RWPE2 (cell line): ENCODE data around the gene LMO3.
A peak's percentile ranks its signal among the peaks of the same experiment; 100 is the strongest.

ENCODE experiments used
- ATAC-seq: fragments of 200-7000 bp; cut with Tn5 transposase; 3 replicates; pipeline ENCODE4 v1.9.1; 2021; ENCODE audit warnings: low read depth
- DNase-seq: peaks from one replicate; pipeline ENCODE4 v3.0.0-alpha.2; 2020; ENCODE audit warnings: low spot score
- H3K27ac ChIP-seq: fragments of 450-650 bp; 2 replicates; pipeline ENCODE4 v1.5.1; 2017; ENCODE audit warnings: mild to moderate bottlenecking; ENCODE audit not compliant: poor library complexity, severe bottlenecking
- H3K27me3 ChIP-seq: fragments of 250-450 bp; sonication (Bioruptor Pico); 2 replicates; pipeline ENCODE4 v1.5.1; 2021; ENCODE audit warnings: mild to moderate bottlenecking, moderate library complexity; ENCODE audit not compliant: insufficient read depth, poor library complexity, severe bottlenecking
- H3K36me3 ChIP-seq: fragments of 250-450 bp; sonication (Bioruptor Pico); 2 replicates; pipeline ENCODE4 v1.5.1; 2020; ENCODE audit warnings: low read depth, mild to moderate bottlenecking, moderate library complexity
- H3K4me1 ChIP-seq: fragments of 250-450 bp; sonication (Bioruptor Pico); 2 replicates; pipeline ENCODE4 v1.5.1; 2021; ENCODE audit warnings: mild to moderate bottlenecking, moderate library complexity; ENCODE audit not compliant: insufficient read depth, poor library complexity, severe bottlenecking
- H3K4me3 ChIP-seq: fragments of 250-450 bp; sonication (Bioruptor Pico); 2 replicates; pipeline ENCODE4 v1.5.1; 2021; ENCODE audit warnings: mild to moderate bottlenecking, moderate library complexity; ENCODE audit not compliant: severe bottlenecking
- H3K9me3 ChIP-seq: fragments of 250-450 bp; sonication (Bioruptor Pico); 2 replicates; pipeline ENCODE4 v1.5.1; 2021; ENCODE audit warnings: mild to moderate bottlenecking, moderate library complexity; ENCODE audit not compliant: severe bottlenecking
- CTCF ChIP-seq: fragments of 450-650 bp; IDR thresholded peaks from one replicate; pipeline ENCODE4 v1.5.1; 2017; ENCODE audit warnings: mild to moderate bottlenecking, moderate library complexity; ENCODE audit not compliant: poor library complexity, severe bottlenecking

The LMO3 gene

GRCh38 chr12:16579041-16579440 lies 26.9 kb downstream of the LMO3 start:
- Histone ChIP-seq H3K27ac (no peak overlapping the region), H3K36me3 (no peaks in the 10 kb centered on the region), H3K4me3 (no peak overlapping the region), H3K4me1 (peaks cover 5% of the 10 kb centered on the region), H3K27me3 (no peaks in the 10 kb centered on the region), H3K9me3 (no peaks in the 10 kb centered on the region)
- no peak for ATAC-seq
- no peak for DNase-seq
- no peak for TF ChIP-seq CTCF

GRCh38 chr12:16573398-16574077 lies 32.4 kb downstream of the LMO3 start:
- no peak for TF ChIP-seq CTCF
- no peak for DNase-seq

DNA sequence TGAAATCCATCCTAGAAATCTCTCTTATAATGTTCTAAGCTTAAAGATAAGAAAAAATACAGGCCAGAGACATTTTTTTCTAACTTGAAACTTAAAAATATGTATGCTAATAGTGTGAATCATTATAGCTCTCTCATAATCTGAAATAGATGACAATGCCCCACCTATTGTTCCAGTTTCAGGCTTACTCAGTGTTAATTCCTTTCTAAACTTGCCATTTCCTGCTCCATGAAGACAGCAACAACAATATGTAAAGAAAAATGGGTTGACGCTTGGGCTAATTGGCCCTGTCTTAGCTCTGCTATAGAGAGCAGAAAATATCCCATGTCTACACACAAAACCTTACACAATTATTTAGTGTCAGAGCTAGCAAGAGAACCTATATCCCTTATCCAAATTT lies 37.1 kb downstream of the LMO3 start:
- H3K4me1 ChIP-seq = no peaks in the 10 kb centered on the region
- no peak for DNase-seq
- peak overlapping the region; percentile 13 for H3K27ac ChIP-seq
- H3K36me3 ChIP-seq = no peaks in the 10 kb centered on the region
- H3K9me3 ChIP-seq = no peaks in the 10 kb centered on the region
- no peak for TF ChIP-seq CTCF
- peak; percentile 69 for ATAC-seq
- H3K4me3 ChIP-seq = no peak overlapping the region
- no peaks in the 10 kb centered on the region for H3K27me3 ChIP-seq

More at GRCh38 chr12:16573398-16574077, 32.4 kb downstream of the LMO3 start:
- no peak for ATAC-seq
- H3K9me3 ChIP-seq = no peaks in the 10 kb centered on the region
- no peaks in the 10 kb centered on the region for H3K27me3 ChIP-seq
- H3K36me3 ChIP-seq = no peaks in the 10 kb centered on the region
- no peaks in the 10 kb centered on the region for H3K4me1 ChIP-seq
- H3K4me3 ChIP-seq = no peak overlapping the region
- H3K27ac ChIP-seq = no peak overlapping the region

DNA sequence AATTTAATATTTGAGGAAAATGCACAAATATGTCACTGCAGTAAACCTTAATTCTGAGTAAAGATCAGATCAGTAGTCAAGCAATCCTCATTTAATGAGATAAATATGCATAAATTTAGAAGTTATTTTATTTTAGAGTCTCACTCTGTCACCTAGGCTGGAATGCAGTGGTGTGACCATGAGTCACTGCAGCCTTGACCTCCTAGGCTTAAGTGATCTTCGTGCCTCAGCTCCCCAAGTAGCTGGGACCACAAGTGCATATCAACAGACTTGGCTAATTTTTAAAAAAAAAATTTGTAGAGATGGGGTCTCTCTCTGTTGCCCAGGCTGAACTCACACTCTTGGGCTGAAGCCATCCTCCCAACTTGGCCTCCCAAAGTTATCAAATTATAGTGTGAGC lies 41.3 kb downstream of the LMO3 start:
- no peaks in the 10 kb centered on the region for H3K4me1 ChIP-seq
- DNase-seq (no peak), ATAC-seq (no peak)
- H3K4me3 ChIP-seq = no peak overlapping the region
- no peaks in the 10 kb centered on the region for H3K27me3 ChIP-seq
- no peak overlapping the region for H3K27ac ChIP-seq
- H3K36me3 ChIP-seq = no peaks in the 10 kb centered on the region
- H3K9me3 ChIP-seq = no peaks in the 10 kb centered on the region
- TF ChIP-seq CTCF = no peak

- Histone ChIP-seq H3K4me1 (no peaks in the 10 kb centered on the region), H3K4me3 (no peak overlapping the region), H3K36me3 (no peaks in the 10 kb centered on the region), H3K27me3 (no peaks in the 10 kb centered on the region), H3K9me3 (no peaks in the 10 kb centered on the region), H3K27ac (no peak overlapping the region)
- no peak for TF ChIP-seq CTCF
- no peak for ATAC-seq
- DNase-seq = no peak
Measured at GRCh38 chr12:16563504-16563903, 42.5 kb downstream of the LMO3 start.
